ENCODE measurements around the gene STAT5B. TPM values are rescaled to one million over a fixed set of nuclear protein-coding genes. Genes with fewer than 3 reads are reported as not detected.

STAT5B gene
- total and polyA plus RNA-seq, 9 of the 15 experiments (the other 6 are each of a cell fraction or from before 2014, with no cell fraction given), result 20.8 to 176 (median 92.4) TPM

GRCh38 chr17:42311240-42312034 lies 35.2 kb upstream of the STAT5B start (continued):
- TF ChIP-seq ZNF12 (CRISPR knock-in tag; IDR thresholded peaks at IDR 0.05), result no peak
- no peak for TF ChIP-seq ZNF57 (CRISPR knock-in tag; IDR thresholded peaks at IDR 0.05)
- TF ChIP-seq E2F6 (IDR thresholded peaks at IDR 0.05; ENCODE audit: borderline replicate concordance in 1 of 2, extremely low read depth in 1 of 2, insufficient read depth in 1 of 2, insufficient read length in 1 of 2, low read depth in 1 of 2, low read length in 1 of 2, poor library complexity in 1 of 2, severe bottlenecking in 1 of 2), result peak; percentile 59 to 82
- TF ChIP-seq MEF2D (tag; conservative IDR thresholded peaks at IDR 0.05; ENCODE audit: low read depth), result no peak
- TF ChIP-seq JUNB (CRISPR knock-in tag; conservative IDR thresholded peaks at IDR 0.05), result no peak
- peak; percentile 100 for TF ChIP-seq CEBPB (tag; IDR thresholded peaks at IDR 0.05)
- TF ChIP-seq, protein P1, sequence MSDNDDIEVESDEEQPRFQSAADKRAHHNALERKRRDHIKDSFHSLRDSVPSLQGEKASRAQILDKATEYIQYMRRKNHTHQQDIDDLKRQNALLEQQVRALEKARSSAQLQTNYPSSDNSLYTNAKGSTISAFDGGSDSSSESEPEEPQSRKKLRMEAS (CRISPR knock-in tag; IDR thresholded peaks at IDR 0.05), result peak; percentile 65; the same call in 1 of the 2 replicates
- TF ChIP-seq, protein P2, sequence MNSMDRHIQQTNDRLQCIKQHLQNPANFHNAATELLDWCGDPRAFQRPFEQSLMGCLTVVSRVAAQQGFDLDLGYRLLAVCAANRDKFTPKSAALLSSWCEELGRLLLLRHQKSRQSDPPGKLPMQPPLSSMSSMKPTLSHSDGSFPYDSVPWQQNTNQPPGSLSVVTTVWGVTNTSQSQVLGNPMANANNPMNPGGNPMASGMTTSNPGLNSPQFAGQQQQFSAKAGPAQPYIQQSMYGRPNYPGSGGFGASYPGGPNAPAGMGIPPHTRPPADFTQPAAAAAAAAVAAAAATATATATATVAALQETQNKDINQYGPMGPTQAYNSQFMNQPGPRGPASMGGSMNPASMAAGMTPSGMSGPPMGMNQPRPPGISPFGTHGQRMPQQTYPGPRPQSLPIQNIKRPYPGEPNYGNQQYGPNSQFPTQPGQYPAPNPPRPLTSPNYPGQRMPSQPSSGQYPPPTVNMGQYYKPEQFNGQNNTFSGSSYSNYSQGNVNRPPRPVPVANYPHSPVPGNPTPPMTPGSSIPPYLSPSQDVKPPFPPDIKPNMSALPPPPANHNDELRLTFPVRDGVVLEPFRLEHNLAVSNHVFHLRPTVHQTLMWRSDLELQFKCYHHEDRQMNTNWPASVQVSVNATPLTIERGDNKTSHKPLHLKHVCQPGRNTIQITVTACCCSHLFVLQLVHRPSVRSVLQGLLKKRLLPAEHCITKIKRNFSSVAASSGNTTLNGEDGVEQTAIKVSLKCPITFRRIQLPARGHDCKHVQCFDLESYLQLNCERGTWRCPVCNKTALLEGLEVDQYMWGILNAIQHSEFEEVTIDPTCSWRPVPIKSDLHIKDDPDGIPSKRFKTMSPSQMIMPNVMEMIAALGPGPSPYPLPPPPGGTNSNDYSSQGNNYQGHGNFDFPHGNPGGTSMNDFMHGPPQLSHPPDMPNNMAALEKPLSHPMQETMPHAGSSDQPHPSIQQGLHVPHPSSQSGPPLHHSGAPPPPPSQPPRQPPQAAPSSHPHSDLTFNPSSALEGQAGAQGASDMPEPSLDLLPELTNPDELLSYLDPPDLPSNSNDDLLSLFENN (IDR thresholded peaks at IDR 0.05; ENCODE audit: low read depth in 2 of 2, low read length in 2 of 2), result peak in 1 of 2 experiments; percentile 26; a peak in 1 of 4 replicates
- peak; percentile 21 to 47; a peak in 1 of 4 replicates for TF ChIP-seq TRIM24 (IDR thresholded peaks at IDR 0.05)
- no peak for TF ChIP-seq PHTF2 (CRISPR knock-in tag; IDR thresholded peaks at IDR 0.05)
- TF ChIP-seq, protein P3, sequence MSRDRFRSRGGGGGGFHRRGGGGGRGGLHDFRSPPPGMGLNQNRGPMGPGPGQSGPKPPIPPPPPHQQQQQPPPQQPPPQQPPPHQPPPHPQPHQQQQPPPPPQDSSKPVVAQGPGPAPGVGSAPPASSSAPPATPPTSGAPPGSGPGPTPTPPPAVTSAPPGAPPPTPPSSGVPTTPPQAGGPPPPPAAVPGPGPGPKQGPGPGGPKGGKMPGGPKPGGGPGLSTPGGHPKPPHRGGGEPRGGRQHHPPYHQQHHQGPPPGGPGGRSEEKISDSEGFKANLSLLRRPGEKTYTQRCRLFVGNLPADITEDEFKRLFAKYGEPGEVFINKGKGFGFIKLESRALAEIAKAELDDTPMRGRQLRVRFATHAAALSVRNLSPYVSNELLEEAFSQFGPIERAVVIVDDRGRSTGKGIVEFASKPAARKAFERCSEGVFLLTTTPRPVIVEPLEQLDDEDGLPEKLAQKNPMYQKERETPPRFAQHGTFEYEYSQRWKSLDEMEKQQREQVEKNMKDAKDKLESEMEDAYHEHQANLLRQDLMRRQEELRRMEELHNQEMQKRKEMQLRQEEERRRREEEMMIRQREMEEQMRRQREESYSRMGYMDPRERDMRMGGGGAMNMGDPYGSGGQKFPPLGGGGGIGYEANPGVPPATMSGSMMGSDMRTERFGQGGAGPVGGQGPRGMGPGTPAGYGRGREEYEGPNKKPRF (IDR thresholded peaks at IDR 0.05; ENCODE audit: low read depth, low read length), result no peak
- TF ChIP-seq HIVEP1 (CRISPR knock-in tag; IDR thresholded peaks at IDR 0.05), result no peak
- TF ChIP-seq NKRF (IDR thresholded peaks at IDR 0.05; ENCODE audit: borderline replicate concordance), result peak; percentile 45; the same call in 1 of the 2 replicates
- TF ChIP-seq ZNF551 (CRISPR knock-in tag; IDR thresholded peaks at IDR 0.05), result no peak
- TF ChIP-seq SMAD2 (IDR thresholded peaks at IDR 0.05; ENCODE audit: low read depth, low read length), result no peak
- TF ChIP-seq, protein P4, sequence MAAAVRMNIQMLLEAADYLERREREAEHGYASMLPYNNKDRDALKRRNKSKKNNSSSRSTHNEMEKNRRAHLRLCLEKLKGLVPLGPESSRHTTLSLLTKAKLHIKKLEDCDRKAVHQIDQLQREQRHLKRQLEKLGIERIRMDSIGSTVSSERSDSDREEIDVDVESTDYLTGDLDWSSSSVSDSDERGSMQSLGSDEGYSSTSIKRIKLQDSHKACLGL (CRISPR knock-in tag; IDR thresholded peaks at IDR 0.05; ENCODE audit: borderline replicate concordance, poor library complexity, severe bottlenecking), result no peak
- no peak for TF ChIP-seq MTA2 (IDR thresholded peaks at IDR 0.05; ENCODE audit: low read depth)

Data from K562 (cell line).